A673 (cell line): ENCODE measurements around the gene NRDC.

ENCODE experiments used
- EZH2 ChIP-seq: fragments of 200-600 bp; sonication (generic); IDR thresholded peaks from 2 replicates; pipeline ENCODE4 v1.6.1; 2017; ENCODE audit warnings: borderline replicate concordance, low read depth, mild to moderate bottlenecking, mixed read lengths, antibody characterized with exemption, low read length; ENCODE audit not compliant: poor library complexity, severe bottlenecking
- TF ChIP-seq, protein P1 (sequence below): fragments of 300-800, 200-600 bp; sonication (generic); conservative IDR thresholded peaks from 2 replicates; pipeline ENCODE4 v1.5.1; 2017; ENCODE audit warnings: low read depth, mild to moderate bottlenecking, antibody characterized with exemption, low read length, moderate library complexity, mixed read lengths

- TF ChIP-seq, protein P1, sequence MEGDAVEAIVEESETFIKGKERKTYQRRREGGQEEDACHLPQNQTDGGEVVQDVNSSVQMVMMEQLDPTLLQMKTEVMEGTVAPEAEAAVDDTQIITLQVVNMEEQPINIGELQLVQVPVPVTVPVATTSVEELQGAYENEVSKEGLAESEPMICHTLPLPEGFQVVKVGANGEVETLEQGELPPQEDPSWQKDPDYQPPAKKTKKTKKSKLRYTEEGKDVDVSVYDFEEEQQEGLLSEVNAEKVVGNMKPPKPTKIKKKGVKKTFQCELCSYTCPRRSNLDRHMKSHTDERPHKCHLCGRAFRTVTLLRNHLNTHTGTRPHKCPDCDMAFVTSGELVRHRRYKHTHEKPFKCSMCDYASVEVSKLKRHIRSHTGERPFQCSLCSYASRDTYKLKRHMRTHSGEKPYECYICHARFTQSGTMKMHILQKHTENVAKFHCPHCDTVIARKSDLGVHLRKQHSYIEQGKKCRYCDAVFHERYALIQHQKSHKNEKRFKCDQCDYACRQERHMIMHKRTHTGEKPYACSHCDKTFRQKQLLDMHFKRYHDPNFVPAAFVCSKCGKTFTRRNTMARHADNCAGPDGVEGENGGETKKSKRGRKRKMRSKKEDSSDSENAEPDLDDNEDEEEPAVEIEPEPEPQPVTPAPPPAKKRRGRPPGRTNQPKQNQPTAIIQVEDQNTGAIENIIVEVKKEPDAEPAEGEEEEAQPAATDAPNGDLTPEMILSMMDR = no peak
- no peak for TF ChIP-seq EZH2
These were observed 27.9 kb downstream of the NRDC start for GRCh38 chr1:51850420-51851223.
